GM06990 (cell line): Measurements from ENCODE around the gene AMOT.

ENCODE experiments used
- DNase-seq: peaks from one replicate; pipeline ENCODE4 v3.0.0-alpha.2; 2011; ENCODE audit not compliant: insufficient read length; ENCODE audit errors: extremely low read depth
- H3K27me3 ChIP-seq: replicated peaks from 2 replicates; pipeline ENCODE4 v1.6.0; 2011; ENCODE audit warnings: low read length; ENCODE audit not compliant: control insufficient read depth, insufficient read depth
- H3K36me3 ChIP-seq: 2 replicates; pipeline ENCODE4 v1.5.1; 2011; ENCODE audit warnings: low read length; ENCODE audit not compliant: control insufficient read depth, insufficient read depth
- H3K4me3 ChIP-seq: replicated peaks from 2 replicates; pipeline ENCODE4 v1.5.1; 2011; ENCODE audit warnings: low read depth, mild to moderate bottlenecking, control low read depth, low read length
- TF ChIP-seq, protein P1 (sequence below): IDR thresholded peaks from 2 replicates; pipeline ENCODE4 v1.5.1; 2011; ENCODE audit warnings: low read length, control low read depth, mild to moderate bottlenecking, inconsistent platforms; ENCODE audit not compliant: insufficient read depth, poor library complexity, severe bottlenecking

The AMOT gene

GRCh38 chrX:112734290-112734689 is 106.3 kb downstream of the AMOT start:
- DNase-seq = no peak
- H3K36me3 ChIP-seq = no peaks in the 10 kb centered on the region
- TF ChIP-seq, protein P1, sequence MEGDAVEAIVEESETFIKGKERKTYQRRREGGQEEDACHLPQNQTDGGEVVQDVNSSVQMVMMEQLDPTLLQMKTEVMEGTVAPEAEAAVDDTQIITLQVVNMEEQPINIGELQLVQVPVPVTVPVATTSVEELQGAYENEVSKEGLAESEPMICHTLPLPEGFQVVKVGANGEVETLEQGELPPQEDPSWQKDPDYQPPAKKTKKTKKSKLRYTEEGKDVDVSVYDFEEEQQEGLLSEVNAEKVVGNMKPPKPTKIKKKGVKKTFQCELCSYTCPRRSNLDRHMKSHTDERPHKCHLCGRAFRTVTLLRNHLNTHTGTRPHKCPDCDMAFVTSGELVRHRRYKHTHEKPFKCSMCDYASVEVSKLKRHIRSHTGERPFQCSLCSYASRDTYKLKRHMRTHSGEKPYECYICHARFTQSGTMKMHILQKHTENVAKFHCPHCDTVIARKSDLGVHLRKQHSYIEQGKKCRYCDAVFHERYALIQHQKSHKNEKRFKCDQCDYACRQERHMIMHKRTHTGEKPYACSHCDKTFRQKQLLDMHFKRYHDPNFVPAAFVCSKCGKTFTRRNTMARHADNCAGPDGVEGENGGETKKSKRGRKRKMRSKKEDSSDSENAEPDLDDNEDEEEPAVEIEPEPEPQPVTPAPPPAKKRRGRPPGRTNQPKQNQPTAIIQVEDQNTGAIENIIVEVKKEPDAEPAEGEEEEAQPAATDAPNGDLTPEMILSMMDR = no peak
- no peak overlapping the region for H3K4me3 ChIP-seq
- no peaks in the 10 kb centered on the region for H3K27me3 ChIP-seq

GRCh38 chrX:112731793-112732192 is 108.8 kb downstream of the AMOT start:
- TF ChIP-seq, protein P1 = peak; percentile 44
- Histone ChIP-seq H3K27me3 (no peaks in the 10 kb centered on the region), H3K36me3 (no peaks in the 10 kb centered on the region), H3K4me3 (no peak overlapping the region)
- DNase-seq = no peak
